RWPE2 (cell line): ENCODE measurements around the gene IL27RA.
A peak's percentile ranks its signal among the peaks of the same experiment; 100 is the strongest.

Experiments
- ATAC-seq: fragments of 200-7000 bp; cut with Tn5 transposase; 3 replicates; pipeline ENCODE4 v1.9.1; 2021; ENCODE audit warnings: low read depth
- DNase-seq: peaks from one replicate; pipeline ENCODE4 v3.0.0-alpha.2; 2020; ENCODE audit warnings: low spot score
- H3K27ac ChIP-seq: fragments of 450-650 bp; 2 replicates; pipeline ENCODE4 v1.5.1; 2017; ENCODE audit warnings: mild to moderate bottlenecking; ENCODE audit not compliant: poor library complexity, severe bottlenecking
- H3K27me3 ChIP-seq: fragments of 250-450 bp; sonication (Bioruptor Pico); 2 replicates; pipeline ENCODE4 v1.5.1; 2021; ENCODE audit warnings: mild to moderate bottlenecking, moderate library complexity; ENCODE audit not compliant: insufficient read depth, poor library complexity, severe bottlenecking
- H3K36me3 ChIP-seq: fragments of 250-450 bp; sonication (Bioruptor Pico); 2 replicates; pipeline ENCODE4 v1.5.1; 2020; ENCODE audit warnings: low read depth, mild to moderate bottlenecking, moderate library complexity
- H3K4me1 ChIP-seq: fragments of 250-450 bp; sonication (Bioruptor Pico); 2 replicates; pipeline ENCODE4 v1.5.1; 2021; ENCODE audit warnings: mild to moderate bottlenecking, moderate library complexity; ENCODE audit not compliant: insufficient read depth, poor library complexity, severe bottlenecking
- H3K4me3 ChIP-seq: fragments of 250-450 bp; sonication (Bioruptor Pico); 2 replicates; pipeline ENCODE4 v1.5.1; 2021; ENCODE audit warnings: mild to moderate bottlenecking, moderate library complexity; ENCODE audit not compliant: severe bottlenecking
- H3K9me3 ChIP-seq: fragments of 250-450 bp; sonication (Bioruptor Pico); 2 replicates; pipeline ENCODE4 v1.5.1; 2021; ENCODE audit warnings: mild to moderate bottlenecking, moderate library complexity; ENCODE audit not compliant: severe bottlenecking
- CTCF ChIP-seq: fragments of 450-650 bp; IDR thresholded peaks from one replicate; pipeline ENCODE4 v1.5.1; 2017; ENCODE audit warnings: mild to moderate bottlenecking, moderate library complexity; ENCODE audit not compliant: poor library complexity, severe bottlenecking

Gene IL27RA

GRCh38 chr19:14091081-14091812 lies 59.7 kb downstream of the IL27RA start:
- Histone ChIP-seq H3K27ac (peak overlapping the region; percentile 67), H3K9me3 (no peaks in the 10 kb centered on the region), H3K27me3 (no peaks in the 10 kb centered on the region), H3K36me3 (peaks cover 20% of the 10 kb centered on the region), H3K4me1 (no peaks in the 10 kb centered on the region), H3K4me3 (peak overlapping the region; percentile 70)
- peak; percentile 33 for TF ChIP-seq CTCF
- ATAC-seq: peak; percentile 73
- no peak for DNase-seq

GRCh38 chr19:14091813-14092462 lies 60.4 kb downstream of the IL27RA start:
- no peak for TF ChIP-seq CTCF
- Histone ChIP-seq H3K27me3 (no peaks in the 10 kb centered on the region), H3K4me1 (no peaks in the 10 kb centered on the region), H3K27ac (peak overlapping the region; percentile 67), H3K9me3 (no peaks in the 10 kb centered on the region), H3K4me3 (peak overlapping the region; percentile 70), H3K36me3 (peaks cover 26% of the 10 kb centered on the region)
- ATAC-seq (no peak), DNase-seq (no peak)

- DNase-seq: no peak
- no peaks in the 10 kb centered on the region for H3K9me3 ChIP-seq
- H3K27me3 ChIP-seq: no peaks in the 10 kb centered on the region
- TF ChIP-seq CTCF: no peak
- ATAC-seq: no peak
- no peaks in the 10 kb centered on the region for H3K4me1 ChIP-seq
- H3K36me3 ChIP-seq: peaks cover 16% of the 10 kb centered on the region
- H3K27ac ChIP-seq: no peak overlapping the region
- H3K4me3 ChIP-seq: no peak overlapping the region
These were observed 61.7 kb downstream of the IL27RA start for GRCh38 chr19:14093117-14093823.

- TF ChIP-seq CTCF: no peak
These were observed 63.3 kb downstream of the IL27RA start for GRCh38 chr19:14094854-14095253.

More at GRCh38 chr19:14094854-14095253, 63.3 kb downstream of the IL27RA start:
- Histone ChIP-seq H3K9me3 (no peaks in the 10 kb centered on the region), H3K27ac (no peak overlapping the region), H3K36me3 (peaks cover 6% of the 10 kb centered on the region; the same call in 1 of the 2 replicates), H3K27me3 (no peaks in the 10 kb centered on the region), H3K4me3 (no peak overlapping the region), H3K4me1 (no peaks in the 10 kb centered on the region)
- DNase-seq (no peak), ATAC-seq (no peak)
